MM.1S (cell line): ENCODE results near the gene HAPLN2.

ENCODE experiments used
- DNase-seq: peaks from one replicate; pipeline ENCODE4 v3.0.0-alpha.2; 2015
- H2AFZ ChIP-seq: fragments of 300-600 bp; sonication (generic); 2 replicates; pipeline ENCODE4 v1.6.0; 2016; ENCODE audit warnings: antibody characterized with exemption, low read length
- H3F3A ChIP-seq: fragments of 300-600 bp; sonication (generic); 2 replicates; pipeline ENCODE4 v1.6.1; 2016; ENCODE audit warnings: mild to moderate bottlenecking, antibody characterized with exemption, low read length, moderate library complexity, mixed read lengths; ENCODE audit not compliant: insufficient read depth
- H3K27ac ChIP-seq: fragments of 300-600 bp; sonication (generic); 2 replicates; pipeline ENCODE4 v1.5.1; 2016; ENCODE audit warnings: mild to moderate bottlenecking, low read length
- H3K27me3 ChIP-seq: fragments of 300-600 bp; sonication (generic); replicated peaks from 2 replicates; pipeline ENCODE4 v1.6.0; 2016; ENCODE audit warnings: low read length; ENCODE audit not compliant: insufficient read depth
- H3K36me3 ChIP-seq: fragments of 300-600 bp; sonication (generic); replicated peaks from 2 replicates; pipeline ENCODE4 v1.6.1; 2016; ENCODE audit warnings: mild to moderate bottlenecking, low read length, mixed read lengths; ENCODE audit not compliant: insufficient read depth
- H3K4me1 ChIP-seq: fragments of 300-600 bp; sonication (generic); 2 replicates; pipeline ENCODE4 v1.6.1; 2016; ENCODE audit warnings: low read length, mixed read lengths
- H3K4me2 ChIP-seq: fragments of 300-600 bp; sonication (generic); 2 replicates; pipeline ENCODE4 v1.6.0; 2016; ENCODE audit warnings: low read depth, low read length
- H3K4me3 ChIP-seq: fragments of 300-600 bp; sonication (generic); 2 replicates; pipeline ENCODE4 v1.5.1; 2016; ENCODE audit warnings: low read length, mixed read lengths
- H3K79me2 ChIP-seq: fragments of 300-600 bp; sonication (generic); 2 replicates; pipeline ENCODE4 v1.6.1; 2016; ENCODE audit warnings: mixed run types, low read length, mixed read lengths
- H3K9ac ChIP-seq: fragments of 300-600 bp; sonication (generic); 2 replicates; pipeline ENCODE4 v1.6.1; 2016; ENCODE audit warnings: low read length, mixed read lengths
- H3K9me2 ChIP-seq: fragments of 300-600 bp; sonication (generic); replicated peaks from 2 replicates; pipeline ENCODE4 v1.6.1; 2016; ENCODE audit warnings: mild to moderate bottlenecking, low read length, mixed read lengths; ENCODE audit not compliant: insufficient read depth
- H3K9me3 ChIP-seq: fragments of 300-600 bp; sonication (generic); replicated peaks from 2 replicates; pipeline ENCODE4 v1.6.1; 2016; ENCODE audit warnings: mild to moderate bottlenecking, low read length, mixed read lengths; ENCODE audit not compliant: insufficient read depth
- H4K20me1 ChIP-seq: fragments of 300-600 bp; sonication (generic); 2 replicates; pipeline ENCODE4 v1.6.1; 2016; ENCODE audit warnings: mild to moderate bottlenecking, low read length, moderate library complexity, mixed read lengths; ENCODE audit not compliant: insufficient read depth
- CTCF ChIP-seq: fragments of 300-600 bp; sonication (generic); IDR thresholded peaks from 2 replicates; pipeline ENCODE4 v1.5.1; 2016; ENCODE audit warnings: antibody characterized with exemption, low read length, mixed read lengths
- EZH2 ChIP-seq: fragments of 300-600 bp; sonication (generic); optimal IDR thresholded peaks from 2 replicates; pipeline ENCODE3; 2017; ENCODE audit warnings: low read depth, mild to moderate bottlenecking, antibody characterized with exemption, low read length, mixed read lengths
- EZH2phosphoT487 ChIP-seq: fragments of 300-600 bp; sonication (generic); IDR thresholded peaks from 2 replicates; pipeline ENCODE4 v1.6.1; 2018; ENCODE audit warnings: antibody characterized with exemption, low read length

The HAPLN2 gene

GRCh38 chr1:156618853-156619581 is at the start of gene HAPLN2:
Gene HAPLN2, plus strand, starts transcription at chr1:156619415. Its CDS starts 4,076 bp downstream, at chr1:156623491.
- H3K4me3 ChIP-seq: no peak within 1 kb of the TSS
- H2AFZ ChIP-seq: no peak within 1 kb of the TSS
- H3K9me2 ChIP-seq: no peaks in the 10 kb centered on the region
- H3K4me1 ChIP-seq: no peaks in the 10 kb centered on the region
- no peak within 1 kb of the TSS for H3K4me2 ChIP-seq
- no peak within 1 kb of the TSS for H3K9ac ChIP-seq
- 0 out of 2 replicates have a peak, but pooled peaks cover 2% of the 10 kb centered on the region for H4K20me1 ChIP-seq
- peaks cover 90% of the 10 kb centered on the region for H3K27me3 ChIP-seq
- DNase-seq: no peak
- H3K9me3 ChIP-seq: no peaks in the 10 kb centered on the region
- peak; percentile 77 for TF ChIP-seq CTCF
- TF ChIP-seq EZH2: no peak
- no peak within 1 kb of the TSS for H3K27ac ChIP-seq
- H3K79me2 ChIP-seq: no peaks in the 10 kb centered on the region
- H3F3A ChIP-seq: no peaks in the 10 kb centered on the region
- no peaks in the 10 kb centered on the region for H3K36me3 ChIP-seq

GRCh38 chr1:156571261-156571852 is 47.9 kb upstream of the HAPLN2 start:
- no peak for TF ChIP-seq EZH2
- TF ChIP-seq CTCF: no peak
- no peak for TF ChIP-seq EZH2phosphoT487
- Histone ChIP-seq H3K9me2 (no peaks in the 10 kb centered on the region), H3K36me3 (no peaks in the 10 kb centered on the region), H3K4me2 (peak overlapping the region; percentile 84), H4K20me1 (no peaks in the 10 kb centered on the region), H2AFZ (peak overlapping the region; percentile 84), H3K79me2 (peaks cover 20% of the 10 kb centered on the region; the same call in 1 of the 2 replicates), H3K4me1 (peaks cover 8% of the 10 kb centered on the region), H3K27ac (no peak overlapping the region), H3K9ac (peak overlapping the region; percentile 44; the same call in 1 of the 2 replicates), H3K4me3 (peak overlapping the region; percentile 83), H3F3A (no peaks in the 10 kb centered on the region), H3K27me3 (no peaks in the 10 kb centered on the region), H3K9me3 (no peaks in the 10 kb centered on the region)
- DNase-seq: no peak

- no peaks in the 10 kb centered on the region for H3K27me3 ChIP-seq
- H3K9ac ChIP-seq: peak within 1 kb of the TSS; percentile 44; the same call in 1 of the 2 replicates
- no peaks in the 10 kb centered on the region for H3K36me3 ChIP-seq
- peaks cover 20% of the 10 kb centered on the region; the same call in 1 of the 2 replicates for H3K79me2 ChIP-seq
- peak within 1 kb of the TSS; percentile 84 for H3K4me2 ChIP-seq
- H3K4me1 ChIP-seq: peaks cover 8% of the 10 kb centered on the region
- H3K27ac ChIP-seq: no peak within 1 kb of the TSS
- DNase-seq: peak; percentile 94
- no peaks in the 10 kb centered on the region for H3K9me2 ChIP-seq
- no peaks in the 10 kb centered on the region for H3K9me3 ChIP-seq
- H3F3A ChIP-seq: no peaks in the 10 kb centered on the region
- no peak for TF ChIP-seq EZH2
- no peak for TF ChIP-seq EZH2phosphoT487
- TF ChIP-seq CTCF: no peak
- no peaks in the 10 kb centered on the region for H4K20me1 ChIP-seq
- H3K4me3 ChIP-seq: peak within 1 kb of the TSS; percentile 83
- peak within 1 kb of the TSS; percentile 84 for H2AFZ ChIP-seq
These were observed 47.1 kb upstream of the HAPLN2 start, which contains the start of gene IQGAP3 for GRCh38 chr1:156571919-156572662. Gene IQGAP3, minus strand, starts transcription at chr1:156572565. Its CDS starts 36 bp downstream, at chr1:156572529.
